PC-3 (cell line): ENCODE results near the gene RFESD.

Experiments
- EZH2 ChIP-seq: fragments of 300-600 bp; sonication (generic); IDR thresholded peaks from one replicate; pipeline ENCODE4 v1.6.1; 2017; ENCODE audit warnings: antibody characterized with exemption, mild to moderate bottlenecking, low read length; ENCODE audit not compliant: unreplicated experiment
- EZH2phosphoT487 ChIP-seq: fragments of 300-600 bp; sonication (generic); IDR thresholded peaks from 2 replicates; pipeline ENCODE4 v1.6.1; 2018; ENCODE audit warnings: mild to moderate bottlenecking, antibody characterized with exemption, low read length, borderline replicate concordance
- TF ChIP-seq, protein P1 (sequence below): fragments of 300-600 bp; sonication (generic); conservative IDR thresholded peaks from 2 replicates; pipeline ENCODE4 v1.5.1; 2017; ENCODE audit warnings: antibody characterized with exemption, low read depth, mild to moderate bottlenecking, low read length

DNA sequence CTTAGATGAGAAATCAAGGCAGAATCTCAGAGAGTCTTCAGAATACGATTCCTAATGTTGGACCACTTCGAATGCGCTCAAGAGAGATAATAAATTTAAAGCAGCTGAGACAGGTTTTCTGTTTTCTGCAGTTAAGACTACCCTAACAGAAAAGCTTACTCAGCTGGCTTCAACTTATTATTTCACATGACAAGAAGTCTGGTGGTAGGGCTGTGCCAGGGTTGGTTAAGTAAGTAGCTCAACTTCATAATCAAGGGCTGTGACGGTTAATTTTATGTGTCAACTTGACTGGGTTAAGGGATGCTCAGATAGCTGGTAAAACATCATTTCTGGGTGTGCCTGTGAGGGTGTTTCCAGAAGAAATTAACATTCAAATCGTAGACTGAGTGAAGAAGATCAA is 22.9 kb upstream of the RFESD start:
- TF ChIP-seq, protein P1, sequence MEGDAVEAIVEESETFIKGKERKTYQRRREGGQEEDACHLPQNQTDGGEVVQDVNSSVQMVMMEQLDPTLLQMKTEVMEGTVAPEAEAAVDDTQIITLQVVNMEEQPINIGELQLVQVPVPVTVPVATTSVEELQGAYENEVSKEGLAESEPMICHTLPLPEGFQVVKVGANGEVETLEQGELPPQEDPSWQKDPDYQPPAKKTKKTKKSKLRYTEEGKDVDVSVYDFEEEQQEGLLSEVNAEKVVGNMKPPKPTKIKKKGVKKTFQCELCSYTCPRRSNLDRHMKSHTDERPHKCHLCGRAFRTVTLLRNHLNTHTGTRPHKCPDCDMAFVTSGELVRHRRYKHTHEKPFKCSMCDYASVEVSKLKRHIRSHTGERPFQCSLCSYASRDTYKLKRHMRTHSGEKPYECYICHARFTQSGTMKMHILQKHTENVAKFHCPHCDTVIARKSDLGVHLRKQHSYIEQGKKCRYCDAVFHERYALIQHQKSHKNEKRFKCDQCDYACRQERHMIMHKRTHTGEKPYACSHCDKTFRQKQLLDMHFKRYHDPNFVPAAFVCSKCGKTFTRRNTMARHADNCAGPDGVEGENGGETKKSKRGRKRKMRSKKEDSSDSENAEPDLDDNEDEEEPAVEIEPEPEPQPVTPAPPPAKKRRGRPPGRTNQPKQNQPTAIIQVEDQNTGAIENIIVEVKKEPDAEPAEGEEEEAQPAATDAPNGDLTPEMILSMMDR = no peak
- no peak for TF ChIP-seq EZH2phosphoT487
- TF ChIP-seq EZH2 = no peak
